Trophoblast cell (in vitro differentiated cells and primary cell): ENCODE measurements around the gene EXD1.

ENCODE experiments used
- DNase-seq, 2 donors: peaks; one replicate each; pipeline ENCODE4 v3.0.0-alpha.2; 2016
- H2AFZ ChIP-seq: 2 replicates; pipeline ENCODE4 v1.6.1; 2013; ENCODE audit warnings: low read length, moderate library complexity, mild to moderate bottlenecking; ENCODE audit not compliant: insufficient read depth, poor library complexity
- H2AK5ac ChIP-seq: 2 replicates; pipeline ENCODE4 v1.6.1; 2013; ENCODE audit warnings: mild to moderate bottlenecking, low read length
- H2BK120ac ChIP-seq: 2 replicates; pipeline ENCODE4 v1.6.1; 2013; ENCODE audit warnings: low read length, mild to moderate bottlenecking, moderate library complexity; ENCODE audit not compliant: insufficient read depth, poor library complexity
- H2BK12ac ChIP-seq: 2 replicates; pipeline ENCODE4 v1.6.1; 2013; ENCODE audit warnings: mild to moderate bottlenecking, low read length, moderate library complexity
- H2BK5ac ChIP-seq: 2 replicates; pipeline ENCODE4 v1.6.1; 2013; ENCODE audit warnings: low read length, low read depth, moderate library complexity, mild to moderate bottlenecking; ENCODE audit not compliant: poor library complexity
- H3K14ac ChIP-seq: 2 replicates; pipeline ENCODE4 v1.6.1; 2013; ENCODE audit warnings: mild to moderate bottlenecking, low read length
- H3K18ac ChIP-seq: 2 replicates; pipeline ENCODE4 v1.6.1; 2013; ENCODE audit warnings: mild to moderate bottlenecking, low read length
- H3K23ac ChIP-seq: 2 replicates; pipeline ENCODE4 v1.6.1; 2013; ENCODE audit warnings: low read length
- H3K27ac ChIP-seq: 2 replicates; pipeline ENCODE4 v1.5.1; 2013; ENCODE audit warnings: low read depth, mild to moderate bottlenecking, inconsistent platforms, low read length, moderate library complexity
- H3K27me3 ChIP-seq: 2 replicates; pipeline ENCODE4 v1.6.1; 2013; ENCODE audit warnings: inconsistent platforms, mild to moderate bottlenecking, low read length, moderate library complexity; ENCODE audit not compliant: insufficient read depth
- H3K36me3 ChIP-seq, 2 experiments: 1 replicate in 1 of 2; 2 replicates in 1 of 2; pipeline ENCODE4 v1.6.1; 2013; ENCODE audit warnings: low read length in 2 of 2, mild to moderate bottlenecking in 2 of 2, moderate library complexity in 1 of 2; ENCODE audit not compliant: insufficient read depth in 2 of 2, control insufficient read depth in 1 of 2
- H3K4ac ChIP-seq: 2 replicates; pipeline ENCODE4 v1.6.1; 2013; ENCODE audit warnings: low read depth, mild to moderate bottlenecking, low read length, moderate library complexity
- H3K4me1 ChIP-seq, 2 experiments: 1 replicate in 1 of 2; 2 replicates in 1 of 2; pipeline ENCODE4 v1.6.1; 2013; ENCODE audit warnings: low read length in 2 of 2, mild to moderate bottlenecking in 2 of 2, moderate library complexity in 1 of 2; ENCODE audit not compliant: insufficient read depth in 2 of 2, control insufficient read depth in 1 of 2
- H3K4me2 ChIP-seq: 2 replicates; pipeline ENCODE4 v1.6.1; 2013; ENCODE audit warnings: inconsistent platforms, mild to moderate bottlenecking, low read length, moderate library complexity
- H3K4me3 ChIP-seq: 2 replicates; pipeline ENCODE4 v1.5.1; 2013; ENCODE audit warnings: mild to moderate bottlenecking, low read depth, low read length, inconsistent platforms
- H3K79me1 ChIP-seq: one replicate; pipeline ENCODE4 v1.6.1; 2013; ENCODE audit warnings: low read length
- H3K79me2 ChIP-seq: 2 replicates; pipeline ENCODE4 v1.6.1; 2013; ENCODE audit warnings: low read length, mild to moderate bottlenecking; ENCODE audit not compliant: control insufficient read depth, insufficient read depth, poor library complexity
- H3K9ac ChIP-seq: 2 replicates; pipeline ENCODE4 v1.6.1; 2013; ENCODE audit warnings: mild to moderate bottlenecking, low read length
- H3K9me3 ChIP-seq: 2 replicates; pipeline ENCODE4 v1.6.1; 2013; ENCODE audit warnings: low read depth, mild to moderate bottlenecking, control low read depth, inconsistent platforms, low read length; ENCODE audit not compliant: insufficient read depth
- H4K12ac ChIP-seq: 2 replicates; pipeline ENCODE4 v1.6.1; 2013; ENCODE audit warnings: low read depth, mild to moderate bottlenecking, low read length, moderate library complexity
- H4K8ac ChIP-seq: 2 replicates; pipeline ENCODE4 v1.6.1; 2013; ENCODE audit warnings: low read depth, mild to moderate bottlenecking, low read length, moderate library complexity
- H4K91ac ChIP-seq: one replicate; pipeline ENCODE4 v1.6.1; 2013; ENCODE audit warnings: low read depth, mild to moderate bottlenecking, low read length, moderate library complexity
- WGBS: extraction: QIAGEN DNeasy Blood & Tissue Kit; methylation state at CpG from one replicate; pipeline ENCODE4 v1.1.7; 2013; ENCODE audit warnings: missing lambda C conversion rate; ENCODE audit not compliant: insufficient read length, insufficient coverage; ENCODE audit errors: extremely low coverage; 5-methylcytosine and 5-hydroxymethylcytosine counted together

The EXD1 gene

DNA sequence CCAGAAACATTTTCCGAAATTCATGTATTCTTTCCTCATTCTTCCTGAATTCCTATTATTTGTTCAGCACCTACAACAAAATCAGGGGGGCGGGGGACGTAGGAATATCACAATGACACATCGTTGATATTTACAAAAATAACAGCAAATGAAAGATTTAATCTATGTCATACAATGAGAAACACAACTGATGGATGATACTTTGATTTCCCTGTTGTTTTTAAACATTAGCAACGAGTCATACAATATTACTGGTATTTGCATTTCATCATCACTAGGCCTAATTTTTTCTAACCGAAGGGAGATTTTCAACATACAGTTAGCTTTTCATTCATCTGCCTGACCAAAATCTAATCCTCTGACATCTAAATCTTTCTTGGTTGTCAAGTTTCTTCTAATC, 69.2 kb downstream of the EXD1 start:
- Histone ChIP-seq H3K36me3 (no peaks in the 10 kb centered on the region), H3K79me2 (no peaks in the 10 kb centered on the region), H3K9ac (no peak overlapping the region), H4K91ac (no peak overlapping the region), H2BK120ac (no peak overlapping the region), H3K4me1 (no peaks in the 10 kb centered on the region), H3K4me3 (no peak overlapping the region), H3K23ac (no peak overlapping the region), H2BK12ac (no peak overlapping the region), H3K14ac (no peak overlapping the region), H3K27ac (no peak overlapping the region), H3K9me3 (no peaks in the 10 kb centered on the region), H2BK5ac (no peak overlapping the region), H3K18ac (no peak overlapping the region), H2AFZ (no peak overlapping the region), H4K12ac (no peak overlapping the region), H3K4ac (no peak overlapping the region), H3K27me3 (no peaks in the 10 kb centered on the region), H4K8ac (no peak overlapping the region), H3K4me2 (no peak overlapping the region), H3K79me1 (no peaks in the 10 kb centered on the region), H2AK5ac (no peak overlapping the region)
- DNase-seq, result no peak
- no CpG with 5 or more reads among the region's 6 CpGs for WGBS

DNA sequence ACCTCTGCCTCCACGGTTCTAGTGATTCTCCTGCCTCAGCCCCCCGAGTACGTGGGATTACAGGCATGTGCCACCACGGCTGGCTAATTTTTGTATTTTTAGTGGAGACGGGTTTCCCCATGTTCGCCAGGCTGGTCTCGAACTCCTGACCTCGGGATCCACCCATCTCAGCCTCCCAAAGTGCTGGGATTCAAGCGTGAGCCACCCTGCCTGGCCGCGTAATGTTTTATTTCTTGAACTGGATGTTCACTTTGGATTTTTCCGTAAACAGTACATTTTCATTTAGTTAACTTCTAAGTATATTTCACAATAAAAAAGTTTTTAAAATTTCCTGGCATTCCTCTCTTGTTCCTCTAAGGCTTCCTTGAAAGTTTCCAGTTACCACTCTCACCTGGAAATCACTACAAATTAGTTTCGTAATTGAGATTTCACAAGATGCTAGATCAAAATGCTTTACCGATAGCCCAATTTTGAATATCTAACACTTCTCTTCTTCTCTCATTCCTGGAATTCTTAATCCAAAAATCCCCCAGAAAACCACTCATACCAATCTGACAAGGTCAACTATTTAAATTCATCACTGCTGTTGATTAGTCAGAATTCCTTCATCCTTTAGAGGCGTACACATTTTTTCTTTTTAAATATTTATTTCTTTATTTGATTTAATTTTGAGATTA, 69.8 kb downstream of the EXD1 start:
- no peak overlapping the region for H4K91ac ChIP-seq
- WGBS, result no CpG with 5 or more reads among the region's 15 CpGs

GRCh38 chr15:41154412-41154811, 76.1 kb downstream of the EXD1 start:
- Histone ChIP-seq H3K4me3 (no peak overlapping the region), H4K12ac (no peak overlapping the region), H3K9ac (no peak overlapping the region), H4K91ac (no peak overlapping the region), H2BK12ac (no peak overlapping the region), H2BK120ac (no peak overlapping the region), H3K18ac (no peak overlapping the region), H3K36me3 (no peaks in the 10 kb centered on the region), H3K9me3 (peaks cover 4% of the 10 kb centered on the region), H3K23ac (no peak overlapping the region), H3K27me3 (no peaks in the 10 kb centered on the region), H4K8ac (no peak overlapping the region), H2AK5ac (no peak overlapping the region), H3K4me2 (no peak overlapping the region), H3K79me2 (no peaks in the 10 kb centered on the region), H3K4me1 (peaks cover 0 to 5% of the 10 kb centered on the region in 2 experiments), H2AFZ (no peak overlapping the region), H3K4ac (no peak overlapping the region), H3K79me1 (no peaks in the 10 kb centered on the region), H2BK5ac (no peak overlapping the region), H3K27ac (no peak overlapping the region), H3K14ac (no peak overlapping the region)
- peak in 1 of 2 donors; percentile 11 for DNase-seq
- no CpG with 5 or more reads among the region's 2 CpGs for WGBS

More for the DNA sequence above, 69.8 kb downstream of the EXD1 start:
- Histone ChIP-seq H3K4me2 (no peak overlapping the region), H3K9me3 (no peaks in the 10 kb centered on the region), H3K36me3 (no peaks in the 10 kb centered on the region), H3K4me3 (no peak overlapping the region), H3K23ac (no peak overlapping the region), H2BK5ac (no peak overlapping the region), H4K12ac (no peak overlapping the region), H4K8ac (no peak overlapping the region), H2BK12ac (no peak overlapping the region), H3K14ac (no peak overlapping the region), H3K18ac (no peak overlapping the region), H3K4me1 (no peaks in the 10 kb centered on the region), H3K4ac (no peak overlapping the region), H3K27me3 (no peaks in the 10 kb centered on the region), H3K79me1 (no peaks in the 10 kb centered on the region), H3K79me2 (no peaks in the 10 kb centered on the region), H2BK120ac (no peak overlapping the region), H2AFZ (no peak overlapping the region), H2AK5ac (no peak overlapping the region), H3K27ac (no peak overlapping the region), H3K9ac (no peak overlapping the region)
- DNase-seq, result no peak

DNA sequence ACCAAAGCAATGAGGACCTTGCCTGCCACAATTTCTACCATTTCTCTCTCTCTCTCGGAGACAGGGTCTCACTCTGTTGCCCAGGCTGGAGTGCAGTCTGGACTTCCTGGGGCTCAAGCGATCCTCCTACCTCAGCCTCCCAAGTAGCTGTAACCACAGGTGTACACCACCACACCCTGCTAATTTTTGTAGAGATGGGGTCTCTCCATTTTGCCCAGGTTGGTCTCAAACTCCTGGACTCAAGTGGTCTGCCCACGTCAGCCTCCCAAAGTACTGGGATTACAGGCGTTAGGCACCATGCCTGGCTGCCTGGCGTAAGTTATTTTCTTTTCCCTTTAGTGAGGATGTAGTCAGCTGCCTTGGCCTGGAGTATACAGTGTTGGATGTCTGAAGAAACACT, 76.8 kb downstream of the EXD1 start:
- no peak overlapping the region for H3K9ac ChIP-seq
- H2BK12ac ChIP-seq, result no peak overlapping the region
- peaks cover 4% of the 10 kb centered on the region for H3K9me3 ChIP-seq
- no peak overlapping the region for H3K18ac ChIP-seq
- no peak for DNase-seq
- H3K27me3 ChIP-seq, result no peaks in the 10 kb centered on the region
- no peak overlapping the region for H2BK5ac ChIP-seq
- H3K36me3 ChIP-seq, result no peaks in the 10 kb centered on the region
- H4K91ac ChIP-seq, result peak overlapping the region; percentile 21
- no CpG with 5 or more reads among the region's 5 CpGs for WGBS
- no peak overlapping the region for H4K12ac ChIP-seq
- H2AK5ac ChIP-seq, result no peak overlapping the region
- H3K14ac ChIP-seq, result no peak overlapping the region
- no peak overlapping the region for H4K8ac ChIP-seq
- no peak overlapping the region for H2BK120ac ChIP-seq
- H3K79me2 ChIP-seq, result no peaks in the 10 kb centered on the region
- H3K27ac ChIP-seq, result no peak overlapping the region
- no peak overlapping the region for H3K4me3 ChIP-seq
- no peak overlapping the region for H3K4me2 ChIP-seq
- H3K4ac ChIP-seq, result no peak overlapping the region
- no peak overlapping the region for H3K23ac ChIP-seq
- no peak overlapping the region for H2AFZ ChIP-seq
- no peaks in the 10 kb centered on the region for H3K79me1 ChIP-seq
- peaks cover 0 to 5% of the 10 kb centered on the region in 2 experiments for H3K4me1 ChIP-seq
